ENCODE measurements around the gene GRIFIN.

GRCh38 chr7:2493205-2494164 lies 17.3 kb upstream of the GRIFIN start:
- TF ChIP-seq ZNF274 (IDR thresholded peaks at IDR 0.05; ENCODE audit: low read depth, low read length) = no peak
- no peak for TF ChIP-seq YY1 (IDR thresholded peaks at IDR 0.05; ENCODE audit: insufficient read depth, insufficient read length)

Data from NT2/D1 (cell line).